Measurements from ENCODE around the gene BIRC7.

Gene BIRC7

GRCh38 chr20:63225082-63225454 is 10.6 kb upstream of the BIRC7 start:
- no peak for DNase-seq (ENCODE audit: low read depth in 2 of 2)

GRCh38 chr20:63226042-63226943 is 9.4 kb upstream of the BIRC7 start:
- no peak for DNase-seq (ENCODE audit: low read depth in 2 of 2)

- DNase-seq (ENCODE audit: low read depth in 2 of 2), result no peak
These were observed 8.4 kb upstream of the BIRC7 start for GRCh38 chr20:63227260-63227659.

GRCh38 chr20:63228806-63229205 is 6.9 kb upstream of the BIRC7 start:
- DNase-seq (ENCODE audit: low read depth in 2 of 2), result no peak

- no peak for DNase-seq (ENCODE audit: low read depth in 2 of 2)
These were observed 4.9 kb upstream of the BIRC7 start for GRCh38 chr20:63230800-63231268.

- DNase-seq (ENCODE audit: low read depth in 2 of 2), result no peak
These were observed 3.3 kb upstream of the BIRC7 start for GRCh38 chr20:63232235-63233060.

GRCh38 chr20:63233061-63233344 is 2.7 kb upstream of the BIRC7 start:
- DNase-seq (ENCODE audit: low read depth in 2 of 2), result no peak

- DNase-seq (ENCODE audit: low read depth in 2 of 2), result no peak
These were observed 1.8 kb upstream of the BIRC7 start for GRCh38 chr20:63233924-63234323.

GRCh38 chr20:63234693-63235398 is 859 bp upstream of the BIRC7 start:
- DNase-seq (ENCODE audit: low read depth in 2 of 2), result no peak

GRCh38 chr20:63236116-63236837 is 572 bp downstream of the BIRC7 start:
- DNase-seq (ENCODE audit: low read depth in 2 of 2), result no peak

GRCh38 chr20:63238031-63238430 is 2.3 kb downstream of the BIRC7 start:
- DNase-seq (ENCODE audit: low read depth in 2 of 2), result no peak

- DNase-seq (ENCODE audit: low read depth in 2 of 2), result no peak
These were observed 2.9 kb downstream of the BIRC7 start for GRCh38 chr20:63238514-63239125.

GRCh38 chr20:63239431-63239830 is 3.7 kb downstream of the BIRC7 start:
- no peak for DNase-seq (ENCODE audit: low read depth in 2 of 2)

- no peak for DNase-seq (ENCODE audit: low read depth in 2 of 2)
These were observed 4.3 kb downstream of the BIRC7 start for GRCh38 chr20:63240004-63240403.

- DNase-seq (ENCODE audit: low read depth in 2 of 2), result no peak
These were observed 5.6 kb downstream of the BIRC7 start for GRCh38 chr20:63241272-63241671.

GRCh38 chr20:63242736-63243135 is 7.0 kb downstream of the BIRC7 start:
- DNase-seq (ENCODE audit: low read depth in 2 of 2), result no peak

GRCh38 chr20:63243604-63244247 is 8.0 kb downstream of the BIRC7 start:
- no peak for DNase-seq (ENCODE audit: low read depth in 2 of 2)

GRCh38 chr20:63244468-63244867 is 8.8 kb downstream of the BIRC7 start:
- DNase-seq (ENCODE audit: low read depth in 2 of 2), result no peak

GRCh38 chr20:63246490-63247288 is 11.0 kb downstream of the BIRC7 start:
- no peak for DNase-seq (ENCODE audit: low read depth in 2 of 2)

GRCh38 chr20:63247671-63248228 is 12.0 kb downstream of the BIRC7 start:
- no peak for DNase-seq (ENCODE audit: low read depth in 2 of 2)

Data from stimulated activated CD4-positive, alpha-beta T cell treated with anti-CD3 and anti-CD28 coated beads, Interleukin-1b, Interleukin-23, amount 100 ng/mL, for 1 hour (primary cell).